ENCODE data around the gene HLA-DQA1. TPM values are rescaled to one million over a fixed set of nuclear protein-coding genes. Genes with fewer than 3 reads are reported as not detected.
A peak's percentile ranks its signal among the peaks of the same experiment; 100 is the strongest.
"Not testable (repeated sequence)": the region's sequence is repeated elsewhere in the genome, so short reads cannot be mapped to it uniquely, and the experiment has no call there.

Gene HLA-DQA1
- not detected in 2 replicates for total RNA-seq (2014; rRNA removed; shearing (Covaris generic))

DNA sequence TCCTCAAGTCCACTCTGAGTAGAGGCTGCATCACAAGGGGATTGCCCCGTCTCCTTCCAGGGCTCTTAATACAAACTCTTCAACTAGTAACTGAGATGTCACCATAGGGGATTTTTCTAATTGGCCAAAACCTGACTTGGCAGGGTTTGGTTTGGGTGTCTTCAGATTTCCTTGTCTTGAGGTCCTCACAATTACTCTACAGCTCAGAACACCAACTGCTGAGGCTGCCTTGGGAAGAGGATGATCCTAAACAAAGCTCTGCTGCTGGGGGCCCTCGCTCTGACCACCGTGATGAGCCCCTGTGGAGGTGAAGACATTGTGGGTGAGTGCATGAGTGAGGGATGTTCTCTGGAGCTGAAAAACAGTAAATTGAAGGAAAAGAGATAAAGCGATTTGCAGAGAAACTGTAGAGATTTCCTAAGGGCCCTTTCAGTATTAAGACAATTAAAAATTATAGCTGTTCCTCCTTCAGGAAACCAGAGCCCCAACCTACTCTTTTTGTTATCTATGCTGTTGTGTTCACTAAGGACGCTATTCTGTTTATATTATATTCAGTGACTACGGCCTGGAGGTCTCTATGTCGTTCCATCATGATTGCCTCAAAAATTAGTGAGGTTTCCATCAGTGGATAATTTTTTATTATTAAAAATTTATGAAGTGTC is at the start of gene HLA-DQA1:
Gene HLA-DQA1 (plus strand): TSS at position 188 of the 662 bp plus-strand sequence. CDS start 53 bp downstream, at position 241.
- no peak within 1 kb of the TSS for H3K4me3 ChIP-seq

DNA sequence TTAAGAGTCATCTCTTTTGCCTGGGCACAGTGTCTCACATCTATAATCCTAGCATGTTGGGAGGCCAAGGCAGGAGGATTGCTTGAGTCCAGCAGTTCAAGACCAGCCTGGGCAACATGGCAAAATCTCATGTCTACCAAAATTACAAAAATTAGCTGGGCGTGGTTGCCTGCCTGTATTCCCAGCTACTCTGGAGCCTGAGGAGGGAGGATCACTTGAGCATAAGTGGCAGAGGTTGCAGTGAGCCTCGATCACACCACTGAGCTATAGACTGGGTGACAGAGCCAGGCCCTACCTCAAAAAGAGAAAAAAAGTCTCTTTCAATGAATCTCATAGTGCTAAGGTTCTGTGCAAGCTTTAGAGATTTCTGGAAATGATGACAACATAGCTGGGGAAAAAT is 49.0 kb upstream of the HLA-DQA1 start:
- no peaks in the 10 kb centered on the region for H3K27me3 ChIP-seq
- H3K4me3 ChIP-seq, result no peak overlapping the region
- H3K9me3 ChIP-seq (replicated peaks), result no peaks in the 10 kb centered on the region
- no peaks in the 10 kb centered on the region for H3K36me3 ChIP-seq
- no peaks in the 10 kb centered on the region for H3K4me1 ChIP-seq
- H3K27ac ChIP-seq, result no peak overlapping the region
- no peak for DNase-seq

More for the DNA sequence above, at the start of gene HLA-DQA1:
- no peaks in the 10 kb centered on the region for H3K9me3 ChIP-seq (replicated peaks)
- no peak for DNase-seq
- no peak within 1 kb of the TSS for H3K27ac ChIP-seq
- no peaks in the 10 kb centered on the region for H3K36me3 ChIP-seq
- H3K27me3 ChIP-seq, result no peaks in the 10 kb centered on the region
- no peaks in the 10 kb centered on the region for H3K4me1 ChIP-seq

DNA sequence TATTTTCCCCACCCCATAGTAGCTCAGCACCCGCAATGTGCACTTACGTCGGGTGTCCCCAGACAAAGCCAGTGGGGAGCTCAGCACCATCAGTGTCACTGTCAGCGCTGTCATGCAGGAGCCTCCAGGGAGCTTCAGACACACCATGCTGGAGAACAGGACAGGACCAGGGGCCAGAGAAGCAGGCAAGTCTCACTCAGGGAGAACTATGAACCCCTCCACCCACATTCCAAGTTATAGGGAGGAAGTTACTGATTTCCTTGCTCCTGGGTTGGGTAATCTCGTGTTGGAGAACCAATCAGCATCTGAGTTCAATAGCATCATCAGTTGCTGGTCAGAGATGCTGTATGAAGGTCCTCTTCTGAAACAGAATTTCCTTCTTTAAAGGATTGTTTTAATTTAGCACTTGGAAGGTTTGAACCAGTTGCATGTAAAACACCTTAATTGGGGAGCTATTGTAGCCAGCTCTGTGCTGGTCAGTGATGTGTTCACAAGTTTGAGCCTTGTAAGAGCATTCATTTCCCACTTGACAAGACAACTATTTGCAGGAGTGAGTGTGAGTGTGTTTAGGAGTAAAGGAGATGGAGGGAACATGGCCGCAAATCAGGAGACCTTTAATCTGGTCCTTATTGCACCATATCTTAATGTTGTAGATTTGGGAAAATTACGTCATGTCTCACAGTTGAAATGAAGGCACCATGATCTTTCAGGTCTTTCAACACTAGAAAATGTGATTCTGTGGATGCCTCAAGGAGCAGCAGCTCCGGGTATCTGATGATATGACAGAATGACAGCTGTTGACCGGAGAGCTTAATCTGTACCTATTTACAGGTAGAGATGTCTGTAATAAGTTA is 47.4 kb upstream of the HLA-DQA1 start, which contains the start of gene HLA-DRB1:
Gene HLA-DRB1 (minus strand): TSS at position 253 of the 854 bp plus-strand sequence. CDS start 106 bp downstream, at position 147.
- Histone ChIP-seq H3K27me3 (no peaks in the 10 kb centered on the region), H3K36me3 (no peaks in the 10 kb centered on the region), H3K27ac (no peak within 1 kb of the TSS), H3K9me3 (replicated peaks) (no peaks in the 10 kb centered on the region), H3K4me1 (no peaks in the 10 kb centered on the region), H3K4me3 (no peak within 1 kb of the TSS)
- DNase-seq, result no peak

DNA sequence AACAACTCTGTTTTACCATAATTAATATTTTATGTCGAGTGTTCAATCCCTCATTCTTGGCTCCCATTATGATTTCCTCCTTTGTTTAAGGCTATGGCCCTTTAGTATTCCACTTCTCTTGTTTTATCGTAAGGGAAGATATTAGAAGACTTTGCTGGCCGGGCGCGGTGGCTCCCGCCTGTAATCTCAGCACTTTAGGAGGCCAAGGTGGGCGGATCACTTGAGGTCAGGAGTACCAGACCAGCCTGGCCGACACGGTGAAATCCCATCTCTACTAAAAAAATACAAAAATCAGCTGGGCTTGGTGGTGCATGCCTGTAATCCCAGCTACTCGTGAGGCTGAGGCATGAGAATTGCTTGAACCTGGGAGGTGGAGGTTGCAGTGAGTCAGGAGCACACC is 46.5 kb upstream of the HLA-DQA1 start:
- H3K4me3 ChIP-seq; H3K9me3 ChIP-seq (replicated peaks); H3K4me1 ChIP-seq; H3K36me3 ChIP-seq; H3K27ac ChIP-seq; DNase-seq; H3K27me3 ChIP-seq: not testable (repeated sequence)

DNA sequence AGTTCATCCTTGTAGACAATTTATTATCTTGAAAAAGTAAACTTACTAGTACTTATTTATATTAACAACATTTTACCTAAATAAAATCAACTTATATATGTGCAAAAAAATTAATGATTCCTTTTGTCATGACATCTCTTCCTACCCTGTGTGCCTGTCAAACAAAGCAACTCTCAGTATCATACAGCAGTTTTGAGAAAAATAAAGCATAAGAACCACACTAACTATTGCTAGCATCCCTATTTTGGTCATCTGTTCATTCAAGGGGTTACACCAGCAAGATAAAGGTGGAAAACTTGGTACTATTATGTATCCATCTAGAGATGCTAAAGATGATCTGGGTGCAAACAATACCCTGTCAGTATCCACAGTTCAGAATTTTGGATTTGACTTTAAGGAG is 40.2 kb upstream of the HLA-DQA1 start:
- no peak for DNase-seq
- Histone ChIP-seq H3K36me3 (no peaks in the 10 kb centered on the region), H3K4me1 (no peaks in the 10 kb centered on the region), H3K27ac (no peak overlapping the region), H3K27me3 (no peaks in the 10 kb centered on the region), H3K4me3 (no peak overlapping the region), H3K9me3 (replicated peaks) (no peaks in the 10 kb centered on the region)

DNA sequence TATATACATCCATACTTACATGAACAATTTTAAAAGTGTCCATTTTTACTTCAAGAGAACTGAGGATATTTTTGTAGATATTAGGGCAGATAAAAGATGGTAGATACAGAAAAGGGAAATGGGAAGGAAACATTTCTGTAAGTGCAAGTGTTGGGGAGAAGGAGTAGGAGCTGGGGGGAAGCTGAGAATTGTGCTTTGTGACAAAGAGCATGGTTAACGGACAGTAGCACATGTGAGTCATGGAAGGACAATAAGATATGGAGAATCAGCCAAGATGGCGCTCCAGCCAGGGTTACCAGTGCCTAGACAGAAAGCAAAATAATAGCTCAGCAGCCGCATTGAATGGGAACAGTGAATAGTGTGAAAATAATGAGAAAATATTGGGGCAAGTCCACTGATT is 34.8 kb upstream of the HLA-DQA1 start:
- H3K4me3 ChIP-seq, result no peak overlapping the region
- no peaks in the 10 kb centered on the region for H3K36me3 ChIP-seq
- H3K27me3 ChIP-seq, result no peaks in the 10 kb centered on the region
- H3K4me1 ChIP-seq, result no peaks in the 10 kb centered on the region
- no peak overlapping the region for H3K27ac ChIP-seq
- DNase-seq, result no peak
- H3K9me3 ChIP-seq (replicated peaks), result no peaks in the 10 kb centered on the region

DNA sequence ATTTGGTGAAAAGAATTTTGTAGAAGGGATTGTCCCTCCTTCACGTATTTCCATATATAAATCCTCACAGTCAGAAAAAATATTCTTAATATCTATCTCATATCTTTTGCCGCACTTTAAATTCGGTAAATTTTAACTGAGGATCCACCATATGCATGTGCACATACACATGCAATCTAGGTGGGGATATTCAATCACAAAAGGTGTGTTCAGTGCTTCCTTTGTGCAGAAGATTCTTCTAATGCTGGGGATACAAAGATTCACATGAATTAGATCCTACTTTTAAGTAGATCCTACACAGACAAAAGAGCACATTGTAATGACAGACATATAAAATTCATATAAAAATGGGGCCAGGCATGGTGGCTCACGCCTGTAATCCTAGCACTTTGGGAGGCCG is 34.0 kb upstream of the HLA-DQA1 start:
- Histone ChIP-seq H3K4me3 (no peak overlapping the region), H3K4me1 (no peaks in the 10 kb centered on the region), H3K27ac (no peak overlapping the region), H3K27me3 (no peaks in the 10 kb centered on the region), H3K9me3 (replicated peaks) (no peaks in the 10 kb centered on the region), H3K36me3 (no peaks in the 10 kb centered on the region)
- DNase-seq, result no peak

DNA sequence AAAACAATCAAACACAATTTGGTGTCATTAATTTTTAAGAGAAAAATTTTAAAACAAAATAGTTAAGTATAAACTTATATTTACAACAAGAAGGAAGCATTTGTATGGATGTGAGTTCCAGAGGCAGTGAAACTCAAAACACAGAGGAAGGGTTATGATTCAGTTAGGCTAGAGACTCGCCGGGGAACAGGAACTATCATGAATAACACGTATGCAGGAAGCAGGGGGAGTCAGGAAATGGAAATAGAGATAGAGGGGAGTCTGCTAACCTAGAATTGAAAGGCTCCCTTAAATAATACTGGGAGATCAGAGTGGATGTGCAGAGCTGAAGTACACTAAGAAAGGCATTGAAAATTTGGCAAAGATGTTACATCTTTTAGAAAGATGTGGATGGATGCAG is 33.3 kb upstream of the HLA-DQA1 start:
- no peak for DNase-seq
- no peaks in the 10 kb centered on the region for H3K9me3 ChIP-seq (replicated peaks)
- no peak overlapping the region for H3K4me3 ChIP-seq
- H3K27me3 ChIP-seq, result no peaks in the 10 kb centered on the region
- H3K4me1 ChIP-seq, result no peaks in the 10 kb centered on the region
- H3K27ac ChIP-seq, result no peak overlapping the region
- H3K36me3 ChIP-seq, result no peaks in the 10 kb centered on the region

DNA sequence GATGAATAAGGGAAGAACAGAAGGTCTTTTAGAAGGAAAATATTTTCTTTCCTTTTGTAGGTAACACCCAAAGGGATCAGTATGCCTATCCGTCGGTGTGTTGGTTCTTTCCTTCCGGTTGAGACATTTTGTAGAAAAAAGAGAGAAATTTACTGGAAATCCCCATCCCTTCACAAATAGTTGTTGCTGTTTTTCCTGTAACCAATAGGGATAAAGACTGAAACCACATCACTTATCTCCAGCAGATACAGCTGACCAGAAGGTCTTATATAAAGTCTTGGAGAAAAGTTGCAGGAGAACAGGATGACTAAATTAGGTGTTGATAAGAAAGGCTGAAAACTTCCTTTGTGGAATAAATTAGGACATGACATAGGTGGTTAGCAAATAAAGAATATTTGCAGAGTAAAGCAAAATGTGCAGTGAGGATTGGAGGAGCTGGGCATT is 32.8 kb upstream of the HLA-DQA1 start:
- H3K36me3 ChIP-seq, result no peaks in the 10 kb centered on the region
- no peaks in the 10 kb centered on the region for H3K4me1 ChIP-seq
- no peaks in the 10 kb centered on the region for H3K27me3 ChIP-seq
- no peak overlapping the region for H3K27ac ChIP-seq
- no peaks in the 10 kb centered on the region for H3K9me3 ChIP-seq (replicated peaks)
- DNase-seq, result no peak
- H3K4me3 ChIP-seq, result no peak overlapping the region

DNA sequence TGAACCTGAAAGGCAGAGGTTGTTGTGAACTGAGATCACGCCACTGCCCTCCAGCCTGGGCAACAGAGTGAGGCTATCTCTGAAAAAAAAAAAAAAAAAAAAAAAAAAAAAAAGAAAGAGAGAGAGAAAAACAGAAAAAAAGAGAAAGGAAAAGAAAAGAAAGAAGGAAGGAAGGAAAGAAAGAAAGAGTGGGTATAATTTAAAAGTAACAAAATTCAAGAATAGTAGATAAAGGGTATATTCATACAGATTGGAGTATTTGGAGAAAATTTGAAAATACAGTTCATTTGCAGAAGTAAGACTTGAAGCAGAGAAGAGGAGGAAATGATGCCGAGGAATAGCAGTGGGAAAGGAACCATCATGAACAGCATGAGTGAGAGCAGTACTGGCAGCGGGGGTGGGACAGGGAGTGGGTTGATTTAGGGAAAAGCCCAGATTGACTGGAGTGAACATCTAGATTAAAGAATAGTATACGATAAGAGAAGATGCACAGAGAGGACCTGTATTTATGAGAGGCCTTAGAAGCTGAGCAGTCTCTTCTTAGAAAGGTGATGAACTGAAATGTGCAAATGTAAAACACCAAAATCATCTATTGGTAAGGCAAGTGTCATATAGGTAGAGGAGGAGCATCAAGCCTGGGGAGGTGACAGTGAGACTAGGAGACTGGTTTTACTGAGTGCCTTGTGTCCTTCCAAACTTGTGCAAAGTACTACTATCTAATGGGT is 29.8 kb upstream of the HLA-DQA1 start:
- Histone ChIP-seq H3K27me3 (no peaks in the 10 kb centered on the region), H3K36me3 (no peaks in the 10 kb centered on the region), H3K27ac (no peak overlapping the region), H3K4me1 (no peaks in the 10 kb centered on the region), H3K4me3 (no peak overlapping the region), H3K9me3 (replicated peaks) (no peaks in the 10 kb centered on the region)
- DNase-seq, result no peak

DNA sequence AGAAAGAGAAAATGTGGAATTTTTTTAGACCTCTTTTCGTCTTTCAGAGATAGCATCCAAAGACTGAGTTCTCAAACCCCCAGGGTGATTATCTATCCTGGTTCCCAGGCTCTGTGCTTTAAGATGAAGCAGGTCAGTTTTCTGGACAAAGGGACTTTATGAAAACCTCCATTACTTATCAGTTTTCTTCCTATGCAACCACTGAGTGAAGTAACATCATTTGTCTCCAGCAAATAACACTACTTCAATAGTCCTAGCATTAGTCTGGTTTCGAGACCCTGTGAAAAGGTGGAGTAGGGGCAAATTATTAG is 29.3 kb upstream of the HLA-DQA1 start:
- Histone ChIP-seq H3K27me3 (no peaks in the 10 kb centered on the region), H3K27ac (no peak overlapping the region), H3K36me3 (no peaks in the 10 kb centered on the region), H3K9me3 (replicated peaks) (no peaks in the 10 kb centered on the region), H3K4me1 (no peaks in the 10 kb centered on the region), H3K4me3 (no peak overlapping the region)
- DNase-seq, result no peak

DNA sequence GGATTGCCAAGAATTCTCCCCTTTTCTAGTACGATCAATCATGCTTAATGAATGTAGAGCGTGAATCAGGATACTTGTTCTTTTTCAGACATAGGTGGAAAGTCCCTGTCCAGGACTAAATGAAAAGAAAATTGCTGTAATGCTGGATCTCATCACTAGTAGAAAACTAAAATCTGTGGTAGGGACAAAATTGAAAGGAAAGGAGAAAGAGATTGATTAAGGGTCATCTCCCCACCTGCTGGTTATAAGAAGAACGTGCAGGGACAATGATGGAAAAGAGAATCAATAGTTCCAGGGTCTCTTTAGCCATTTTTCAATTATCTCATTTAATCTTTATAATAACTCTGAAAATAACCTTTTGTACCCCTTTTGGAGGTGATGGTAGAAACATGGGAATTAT is 28.8 kb upstream of the HLA-DQA1 start:
- H3K9me3 ChIP-seq (replicated peaks), result no peaks in the 10 kb centered on the region
- H3K4me1 ChIP-seq, result no peaks in the 10 kb centered on the region
- no peak for DNase-seq
- H3K27me3 ChIP-seq, result no peaks in the 10 kb centered on the region
- no peak overlapping the region for H3K4me3 ChIP-seq
- no peak overlapping the region for H3K27ac ChIP-seq
- H3K36me3 ChIP-seq, result no peaks in the 10 kb centered on the region

DNA sequence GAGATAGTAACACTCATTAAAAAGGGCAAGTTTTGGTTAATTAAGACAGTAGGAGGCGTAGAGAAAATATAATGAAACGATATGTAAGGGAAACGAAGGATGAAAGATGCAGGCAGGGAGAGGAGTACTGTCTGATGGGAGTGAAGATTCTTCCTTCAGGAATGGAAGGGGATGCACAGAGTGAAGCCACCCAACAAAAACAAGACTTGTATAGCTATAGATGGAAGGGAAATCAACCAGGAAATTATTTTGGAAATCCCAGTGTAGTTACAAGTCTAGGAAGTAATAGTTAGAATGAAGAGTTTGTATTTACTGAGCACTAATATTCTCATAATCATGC is 27.8 kb upstream of the HLA-DQA1 start:
- H3K4me1 ChIP-seq, result no peaks in the 10 kb centered on the region
- H3K4me3 ChIP-seq, result no peak overlapping the region
- no peaks in the 10 kb centered on the region for H3K9me3 ChIP-seq (replicated peaks)
- H3K36me3 ChIP-seq, result no peaks in the 10 kb centered on the region
- no peak overlapping the region for H3K27ac ChIP-seq
- no peak for DNase-seq
- no peaks in the 10 kb centered on the region for H3K27me3 ChIP-seq

DNA sequence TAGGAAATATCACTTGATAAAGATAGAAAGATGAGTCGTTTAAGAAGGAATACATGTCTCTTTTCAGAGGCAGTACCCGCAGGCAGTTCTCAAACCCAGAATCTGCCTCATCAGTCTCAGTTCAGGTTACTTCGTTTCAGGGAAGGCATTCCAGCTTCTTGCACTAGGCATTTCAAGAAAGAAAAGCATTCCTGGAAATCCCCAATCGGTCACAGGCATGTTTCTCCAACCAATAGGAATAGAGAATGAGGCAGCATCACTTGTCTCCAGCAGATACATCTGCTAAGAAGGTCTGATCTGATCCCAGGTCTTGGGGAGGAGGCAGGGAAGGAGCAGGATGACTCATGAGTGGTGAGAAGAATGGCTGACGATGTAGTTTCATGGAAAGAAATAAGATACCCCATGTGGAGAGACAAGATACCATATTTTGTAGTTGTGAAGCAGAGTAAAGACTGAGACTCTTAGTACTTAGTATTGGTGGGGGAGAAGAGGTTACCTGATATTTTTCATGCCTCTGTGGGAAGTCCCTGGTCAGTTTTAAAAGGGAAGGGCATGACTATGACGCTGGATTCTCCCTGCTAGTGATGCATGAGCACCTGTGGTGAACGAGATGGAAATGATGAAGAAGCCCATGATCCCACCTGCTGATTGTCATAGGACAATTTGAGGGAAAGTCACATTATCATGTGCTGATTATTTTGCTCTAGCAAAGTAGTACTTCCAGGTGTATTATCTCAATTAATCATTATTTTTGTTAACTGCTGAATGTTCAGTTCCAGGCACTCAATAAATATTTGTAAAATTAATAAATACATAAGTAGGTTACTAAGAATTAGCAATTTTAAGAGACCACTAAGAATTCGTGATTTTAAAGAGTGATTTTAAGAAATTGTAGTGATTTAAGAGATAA is 27.2 kb upstream of the HLA-DQA1 start:
- Histone ChIP-seq H3K27ac (no peak overlapping the region), H3K9me3 (replicated peaks) (no peaks in the 10 kb centered on the region), H3K36me3 (no peaks in the 10 kb centered on the region), H3K4me1 (no peaks in the 10 kb centered on the region), H3K4me3 (no peak overlapping the region), H3K27me3 (no peaks in the 10 kb centered on the region)
- peak in 1 of 2 experiments; percentile 46 for DNase-seq
